ENCODE measurements around the gene ZNF385C. TPM values are rescaled to one million over a fixed set of nuclear protein-coding genes. Genes with fewer than 3 reads are reported as not detected.

Gene ZNF385C
- total RNA-seq, 2 donors from 2014 or later: 1.3 TPM; not detected in 1

GRCh38 chr17:42058063-42058462, 40.2 kb downstream of the ZNF385C start:
- no peak overlapping the region for H3K27ac ChIP-seq
- H3K27me3 ChIP-seq: no peaks in the 10 kb centered on the region
- intact Hi-C loops (cut with DNase I): no loop called here
- H3K36me3 ChIP-seq (replicated peaks in 1 of 2; ENCODE audit: insufficient read depth in 1 of 2, low read depth in 2 of 2): no peaks in the 10 kb centered on the region
- no peaks in the 10 kb centered on the region for H3K9me3 ChIP-seq
- WGBS, 2 donors: 54 to 63% methylated on average over 5 to 7 of the region's 7 CpGs
- H3K4me1 ChIP-seq: no peaks in the 10 kb centered on the region
- no peak overlapping the region for H3K4me3 ChIP-seq
- DNase-seq: no peak
- no peak for TF ChIP-seq CTCF (IDR thresholded peaks at IDR 0.05)
- no peak for TF ChIP-seq POLR2A (IDR thresholded peaks at IDR 0.05)
- no peak for ATAC-seq

GRCh38 chr17:42056635-42057034, 41.6 kb downstream of the ZNF385C start:
- Histone ChIP-seq H3K36me3 (replicated peaks in 1 of 2; ENCODE audit: insufficient read depth in 1 of 2, low read depth in 2 of 2) (no peaks in the 10 kb centered on the region), H3K27ac (no peak overlapping the region), H3K4me3 (no peak overlapping the region), H3K4me1 (no peaks in the 10 kb centered on the region), H3K27me3 (no peaks in the 10 kb centered on the region), H3K9me3 (no peaks in the 10 kb centered on the region)
- 69 to 81% methylated on average over 3 of the region's 3 CpGs for WGBS, 2 donors
- no peak for ATAC-seq
- DNase-seq: no peak
- intact Hi-C loops (cut with DNase I): no loop called here
- TF ChIP-seq POLR2A (IDR thresholded peaks at IDR 0.05): no peak
- no peak for TF ChIP-seq CTCF (IDR thresholded peaks at IDR 0.05)

- Histone ChIP-seq H3K4me3 (no peak overlapping the region), H3K4me1 (peaks cover 6% of the 10 kb centered on the region), H3K36me3 (replicated peaks in 1 of 2; ENCODE audit: insufficient read depth in 1 of 2, low read depth in 2 of 2) (no peaks in the 10 kb centered on the region), H3K27ac (no peak overlapping the region), H3K9me3 (no peaks in the 10 kb centered on the region), H3K27me3 (no peaks in the 10 kb centered on the region)
- ATAC-seq: no peak
- intact Hi-C loops (cut with DNase I): no loop called here
- DNase-seq: no peak
- WGBS, 2 donors: 50 to 69% methylated on average over 6 of the region's 6 CpGs
- TF ChIP-seq CTCF (IDR thresholded peaks at IDR 0.05): no peak
- TF ChIP-seq POLR2A (IDR thresholded peaks at IDR 0.05): no peak
Observed at GRCh38 chr17:42055496-42055895, 42.8 kb downstream of the ZNF385C start.

- H3K4me3 ChIP-seq: no peak overlapping the region
- intact Hi-C loops (cut with DNase I): no loop called here
- peaks cover 7% of the 10 kb centered on the region for H3K4me1 ChIP-seq
- no peaks in the 10 kb centered on the region for H3K27me3 ChIP-seq
- DNase-seq (no peak), ATAC-seq (no peak)
- WGBS, 2 donors: 41 to 45% methylated on average over 3 of the region's 3 CpGs
- H3K27ac ChIP-seq: no peak overlapping the region
- TF ChIP-seq POLR2A (IDR thresholded peaks at IDR 0.05) (no peak), CTCF (IDR thresholded peaks at IDR 0.05) (no peak)
- no peaks in the 10 kb centered on the region for H3K36me3 ChIP-seq (replicated peaks in 1 of 2; ENCODE audit: insufficient read depth in 1 of 2, low read depth in 2 of 2)
- H3K9me3 ChIP-seq: no peaks in the 10 kb centered on the region
Observed at GRCh38 chr17:42055027-42055426, 43.2 kb downstream of the ZNF385C start.

- Histone ChIP-seq H3K4me1 (peaks cover 18% of the 10 kb centered on the region), H3K27me3 (no peaks in the 10 kb centered on the region), H3K27ac (no peak overlapping the region), H3K36me3 (replicated peaks in 1 of 2; ENCODE audit: insufficient read depth in 1 of 2, low read depth in 2 of 2) (no peaks in the 10 kb centered on the region), H3K9me3 (no peaks in the 10 kb centered on the region), H3K4me3 (no peak overlapping the region)
- no peak for DNase-seq
- 44 to 66% methylated on average over 10 to 12 of the region's 12 CpGs for WGBS, 2 donors
- no peak for ATAC-seq
- TF ChIP-seq CTCF (IDR thresholded peaks at IDR 0.05) (no peak), POLR2A (IDR thresholded peaks at IDR 0.05) (no peak)
- intact Hi-C loops (cut with DNase I): no loop called here
Observed at GRCh38 chr17:42053731-42054500, 44.4 kb downstream of the ZNF385C start.

Data from body of pancreas (tissue), 4 donors.